GM12801 (cell line): Measurements from ENCODE around the gene ANXA1.

Experiments
- CTCF ChIP-seq: IDR thresholded peaks from one replicate; pipeline ENCODE4 v1.5.1; 2011; ENCODE audit warnings: control low read depth; ENCODE audit not compliant: insufficient read length; ENCODE audit errors: extremely low read depth

ANXA1 gene

GRCh38 chr9:73143711-73144328 lies 7.8 kb upstream of the ANXA1 start:
- TF ChIP-seq CTCF, result no peak

GRCh38 chr9:73146111-73146815 lies 5.4 kb upstream of the ANXA1 start:
- TF ChIP-seq CTCF, result no peak

- no peak for TF ChIP-seq CTCF
These were observed 3.2 kb upstream of the ANXA1 start for GRCh38 chr9:73148447-73148937.

- TF ChIP-seq CTCF, result no peak
These were observed 2.1 kb upstream of the ANXA1 start for GRCh38 chr9:73149371-73150067.

GRCh38 chr9:73152543-73152844 lies 829 bp downstream of the ANXA1 start:
- no peak for TF ChIP-seq CTCF

GRCh38 chr9:73152953-73153352 lies 1.3 kb downstream of the ANXA1 start:
- TF ChIP-seq CTCF, result no peak

- no peak for TF ChIP-seq CTCF
These were observed 2.1 kb downstream of the ANXA1 start for GRCh38 chr9:73153793-73154227.
